ENCODE data around the gene NUDT2. TPM values are rescaled to one million over a fixed set of nuclear protein-coding genes. Genes with fewer than 3 reads are reported as not detected.
"Not testable (repeated sequence)": the region's sequence is repeated elsewhere in the genome, so short reads cannot be mapped to it uniquely, and the experiment has no call there.

Gene NUDT2
- total RNA-seq, 4 donors from 2014 or later: 9.2 to 29.3 (median 17.8) TPM

DNA sequence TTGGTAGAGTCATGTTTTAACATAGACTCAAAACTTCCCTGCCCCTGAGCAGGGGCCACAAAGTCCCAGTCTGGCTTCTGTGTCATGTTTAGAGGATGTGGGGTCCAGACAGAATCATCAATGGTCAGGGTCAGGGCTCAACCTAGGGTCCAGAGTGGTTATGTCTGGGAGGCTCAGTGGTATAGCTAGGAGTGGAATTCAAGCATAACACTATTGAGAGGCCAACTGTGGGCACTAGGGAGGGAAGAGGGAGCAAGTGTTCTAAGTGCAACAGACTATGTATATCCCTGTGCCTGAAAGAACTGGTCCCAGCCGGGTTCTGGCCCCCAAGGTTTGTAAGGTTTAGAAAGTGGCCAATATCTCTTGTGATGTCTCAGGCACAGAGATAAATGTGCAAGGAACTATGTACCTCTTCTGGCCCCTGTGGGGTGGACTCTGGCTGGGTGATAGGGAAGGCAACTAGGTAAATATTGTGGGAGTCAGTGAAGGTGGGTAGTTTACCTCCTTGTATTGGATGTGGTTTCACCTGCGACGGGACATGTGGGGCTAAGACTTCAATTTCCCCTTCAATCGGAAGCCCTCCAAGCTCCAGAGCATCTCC lies 33.3 kb downstream of the NUDT2 start:
- DNase-seq: no peak
- H3K27me3 ChIP-seq: no peaks in the 10 kb centered on the region
- no peak overlapping the region for H3K27ac ChIP-seq
- WGBS, 2 donors: 87 to 91% methylated on average over 4 of the region's 4 CpGs
- H3K4me1 ChIP-seq: no peaks in the 10 kb centered on the region
- intact Hi-C loops (cut with DNase I): no loop called here
- TF ChIP-seq, protein P1, sequence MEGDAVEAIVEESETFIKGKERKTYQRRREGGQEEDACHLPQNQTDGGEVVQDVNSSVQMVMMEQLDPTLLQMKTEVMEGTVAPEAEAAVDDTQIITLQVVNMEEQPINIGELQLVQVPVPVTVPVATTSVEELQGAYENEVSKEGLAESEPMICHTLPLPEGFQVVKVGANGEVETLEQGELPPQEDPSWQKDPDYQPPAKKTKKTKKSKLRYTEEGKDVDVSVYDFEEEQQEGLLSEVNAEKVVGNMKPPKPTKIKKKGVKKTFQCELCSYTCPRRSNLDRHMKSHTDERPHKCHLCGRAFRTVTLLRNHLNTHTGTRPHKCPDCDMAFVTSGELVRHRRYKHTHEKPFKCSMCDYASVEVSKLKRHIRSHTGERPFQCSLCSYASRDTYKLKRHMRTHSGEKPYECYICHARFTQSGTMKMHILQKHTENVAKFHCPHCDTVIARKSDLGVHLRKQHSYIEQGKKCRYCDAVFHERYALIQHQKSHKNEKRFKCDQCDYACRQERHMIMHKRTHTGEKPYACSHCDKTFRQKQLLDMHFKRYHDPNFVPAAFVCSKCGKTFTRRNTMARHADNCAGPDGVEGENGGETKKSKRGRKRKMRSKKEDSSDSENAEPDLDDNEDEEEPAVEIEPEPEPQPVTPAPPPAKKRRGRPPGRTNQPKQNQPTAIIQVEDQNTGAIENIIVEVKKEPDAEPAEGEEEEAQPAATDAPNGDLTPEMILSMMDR (IDR thresholded peaks at IDR 0.05): no peak
- TF ChIP-seq POLR2A (IDR thresholded peaks at IDR 0.05): no peak
- no peak overlapping the region for H3K4me3 ChIP-seq
- H3K9me3 ChIP-seq: no peaks in the 10 kb centered on the region
- peaks cover 0 to 8% (median 0%) of the 10 kb centered on the region in 3 donors for H3K36me3 ChIP-seq

GRCh38 chr9:34363619-34364351 lies 34.4 kb downstream of the NUDT2 start:
- intact Hi-C loops (cut with DNase I): no loop called here
- whole genome bisulfite sequencing, 2 donors: 52 to 70% methylated on average over 6 to 13 of the region's 13 CpGs
- DNase-seq: no peak

GRCh38 chr9:34365282-34365681 lies 35.9 kb downstream of the NUDT2 start:
- no peak for DNase-seq
- WGBS, 2 donors: 68 to 77% methylated on average over 2 of the region's 2 CpGs
- intact Hi-C loops (cut with DNase I): no loop called here
- peaks cover 0 to 32% (median 6%) of the 10 kb centered on the region in 3 donors for H3K36me3 ChIP-seq
- no peaks in the 10 kb centered on the region for H3K27me3 ChIP-seq
- no peaks in the 10 kb centered on the region for H3K4me1 ChIP-seq
- H3K9me3 ChIP-seq: no peaks in the 10 kb centered on the region
- no peak for TF ChIP-seq POLR2A (IDR thresholded peaks at IDR 0.05)
- TF ChIP-seq, protein P1 (IDR thresholded peaks at IDR 0.05): no peak
- no peak overlapping the region for H3K27ac ChIP-seq
- no peak overlapping the region for H3K4me3 ChIP-seq

More at GRCh38 chr9:34363619-34364351, 34.4 kb downstream of the NUDT2 start:
- TF ChIP-seq, protein P1 (IDR thresholded peaks at IDR 0.05): no peak
- no peak for TF ChIP-seq POLR2A (IDR thresholded peaks at IDR 0.05)
- Histone ChIP-seq H3K9me3 (no peaks in the 10 kb centered on the region), H3K27me3 (no peaks in the 10 kb centered on the region), H3K36me3 (peaks cover 0 to 18% (median 0%) of the 10 kb centered on the region in 3 donors), H3K4me3 (no peak overlapping the region), H3K27ac (peak overlapping the region in 2 of 4 donors; percentile 2 to 22), H3K4me1 (no peaks in the 10 kb centered on the region)

GRCh38 chr9:34366365-34366764 lies 37.0 kb downstream of the NUDT2 start:
- Histone ChIP-seq H3K36me3 (peaks cover 0 to 42% (median 11%) of the 10 kb centered on the region in 3 donors), H3K4me3 (no peak overlapping the region), H3K9me3 (no peaks in the 10 kb centered on the region), H3K27me3 (no peaks in the 10 kb centered on the region), H3K27ac (no peak overlapping the region), H3K4me1 (no peaks in the 10 kb centered on the region)
- TF ChIP-seq, protein P1 (IDR thresholded peaks at IDR 0.05): no peak
- no peak for TF ChIP-seq POLR2A (IDR thresholded peaks at IDR 0.05)
- WGBS, 2 donors: 91 to 92% methylated on average over 2 of the region's 2 CpGs
- no peak for DNase-seq
- intact Hi-C loops (cut with DNase I): no loop called here

DNA sequence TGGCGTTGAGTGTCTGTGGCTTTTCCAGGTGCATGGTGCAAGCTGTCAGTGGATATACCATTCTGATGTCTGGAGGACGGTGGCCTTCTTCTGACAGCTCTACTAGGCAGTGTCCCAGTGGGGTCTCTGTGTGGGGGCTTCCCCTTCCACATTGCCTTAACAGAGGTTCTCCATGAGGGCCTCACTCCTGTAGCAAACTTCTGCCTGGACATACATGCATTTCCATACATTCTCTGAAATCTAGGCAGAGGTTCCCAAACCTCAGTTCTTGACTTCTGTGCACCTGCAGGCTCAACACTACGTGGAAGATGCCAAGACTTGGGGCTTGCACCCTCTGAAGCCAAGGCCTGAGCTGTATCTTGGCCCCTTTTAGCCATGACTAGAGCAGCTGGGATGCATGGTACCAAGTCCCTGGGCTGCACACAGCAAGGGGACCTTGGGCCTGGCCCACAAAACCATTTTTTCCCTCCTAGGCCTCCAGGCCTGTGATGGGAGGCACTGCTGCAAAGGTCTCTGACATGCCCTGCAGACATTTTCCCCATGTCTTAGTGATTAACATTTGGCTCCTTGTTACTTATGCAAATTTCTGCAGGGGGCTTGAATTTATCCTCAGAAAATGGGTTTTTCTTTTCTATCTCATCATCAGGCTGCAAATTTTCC lies 38.5 kb downstream of the NUDT2 start:
- H3K9me3 ChIP-seq; H3K27me3 ChIP-seq; H3K4me3 ChIP-seq; H3K27ac ChIP-seq; DNase-seq; H3K4me1 ChIP-seq; intact Hi-C loops (cut with DNase I): not testable (repeated sequence)
- H3K36me3 ChIP-seq: peaks cover 0 to 55% (median 18%) of the 10 kb centered on the region in 3 donors
- 91 to 93% methylated on average over 1 to 3 of the region's 3 CpGs for WGBS, 2 donors

DNA sequence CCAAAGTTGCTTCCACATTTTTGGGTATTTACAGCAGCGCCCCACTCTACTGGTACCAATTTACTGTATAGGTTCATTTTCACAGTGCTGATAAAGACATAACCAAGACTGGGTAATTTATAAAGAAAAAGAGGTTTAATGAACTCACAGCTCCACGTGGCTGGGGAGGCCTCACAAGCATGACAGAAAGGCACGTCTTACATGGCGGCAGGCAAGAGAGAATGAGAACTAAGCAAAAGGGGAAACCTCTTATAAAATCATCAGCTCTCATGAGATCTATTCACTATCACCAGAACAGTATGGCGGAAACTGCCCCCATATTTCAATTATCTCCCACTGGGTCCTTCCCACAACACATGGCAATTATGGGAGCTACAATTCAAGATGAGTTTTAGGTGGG lies 39.4 kb downstream of the NUDT2 start:
- H3K4me3 ChIP-seq; H3K27me3 ChIP-seq; DNase-seq; H3K27ac ChIP-seq; H3K4me1 ChIP-seq; intact Hi-C loops (cut with DNase I); H3K9me3 ChIP-seq: not testable (repeated sequence)
- 93 to 97% methylated on average over 5 of the region's 5 CpGs for WGBS, 2 donors
- H3K36me3 ChIP-seq: peaks cover 0 to 55% (median 18%) of the 10 kb centered on the region in 3 donors
